Cortex of kidney (tissue), 1 donor: ENCODE data around the gene SERP2.
"Not testable (repeated sequence)": the region's sequence is repeated elsewhere in the genome, so short reads cannot be mapped to it uniquely, and the experiment has no call there.

Experiments
- DNase-seq: peaks from one replicate; lab custom pipeline; 2025; lab: John Stamatoyannopoulos, UW

SERP2 gene

DNA sequence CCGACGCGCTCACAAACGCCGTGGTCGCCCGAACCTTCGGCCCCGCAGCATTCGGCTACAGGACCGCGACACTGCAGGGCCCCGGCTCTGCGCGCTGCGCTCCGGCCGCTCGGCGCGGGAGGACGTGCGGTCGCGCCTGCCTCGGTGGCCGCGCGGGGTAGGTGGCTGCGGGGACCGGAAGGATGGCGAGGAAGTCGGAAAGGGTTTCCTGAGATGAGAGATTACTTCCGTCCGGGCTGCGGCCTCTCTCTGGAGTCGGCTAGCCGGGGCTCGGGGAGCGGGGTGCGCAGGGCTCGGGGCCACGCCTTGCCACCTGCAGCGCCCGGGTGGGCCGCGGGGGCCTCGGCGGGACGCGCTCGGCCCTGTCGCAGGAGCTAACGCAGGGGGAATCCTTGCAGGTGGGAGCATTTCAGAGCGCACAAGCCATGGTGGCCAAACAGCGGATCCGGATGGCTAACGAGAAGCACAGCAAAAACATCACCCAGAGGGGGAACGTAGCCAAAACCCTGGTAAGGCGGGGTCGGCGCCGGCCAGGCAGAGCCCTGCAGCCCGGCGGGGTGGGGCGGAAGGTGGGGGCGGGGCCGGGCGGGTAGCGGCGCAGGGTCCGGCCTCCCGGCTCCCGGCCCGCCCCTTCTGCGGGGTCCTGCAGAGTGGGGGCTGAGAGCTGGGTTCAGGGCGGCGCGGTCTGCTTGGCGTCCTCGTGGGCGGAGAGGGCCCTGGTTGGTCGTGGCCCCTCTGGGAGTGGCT, at the start of gene SERP2:
Gene SERP2, plus strand, starts transcription at position 224 of the 747 bp plus-strand sequence. Its CDS starts 202 bp downstream, at position 426.
- DNase-seq = no peak

GRCh38 chr13:44326961-44327360, 46.7 kb upstream of the SERP2 start:
- no peak for DNase-seq

DNA sequence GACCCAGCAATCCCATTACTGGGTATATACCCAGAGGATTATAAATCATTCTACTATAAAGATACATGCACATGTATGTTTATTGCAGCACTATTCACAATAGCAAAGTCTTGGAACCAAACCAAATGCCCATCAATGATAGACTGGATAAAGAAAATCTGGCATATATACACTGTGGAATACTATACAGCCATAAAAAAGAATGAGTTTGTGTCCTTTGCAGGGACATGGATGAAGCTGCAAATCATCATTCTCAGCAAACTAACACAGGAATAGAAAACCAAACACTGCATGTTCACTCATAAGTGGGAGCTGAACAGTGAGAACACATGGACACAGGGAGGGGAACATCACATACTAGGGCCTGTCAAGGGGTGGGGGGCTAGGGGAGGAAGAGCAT, 44.6 kb upstream of the SERP2 start:
- not testable (repeated sequence) for DNase-seq

GRCh38 chr13:44329909-44330545, 43.6 kb upstream of the SERP2 start:
- DNase-seq = no peak

- DNase-seq = no peak
Measured at GRCh38 chr13:44331446-44331845, 42.2 kb upstream of the SERP2 start.

GRCh38 chr13:44331912-44332851, 41.4 kb upstream of the SERP2 start:
- no peak for DNase-seq

DNA sequence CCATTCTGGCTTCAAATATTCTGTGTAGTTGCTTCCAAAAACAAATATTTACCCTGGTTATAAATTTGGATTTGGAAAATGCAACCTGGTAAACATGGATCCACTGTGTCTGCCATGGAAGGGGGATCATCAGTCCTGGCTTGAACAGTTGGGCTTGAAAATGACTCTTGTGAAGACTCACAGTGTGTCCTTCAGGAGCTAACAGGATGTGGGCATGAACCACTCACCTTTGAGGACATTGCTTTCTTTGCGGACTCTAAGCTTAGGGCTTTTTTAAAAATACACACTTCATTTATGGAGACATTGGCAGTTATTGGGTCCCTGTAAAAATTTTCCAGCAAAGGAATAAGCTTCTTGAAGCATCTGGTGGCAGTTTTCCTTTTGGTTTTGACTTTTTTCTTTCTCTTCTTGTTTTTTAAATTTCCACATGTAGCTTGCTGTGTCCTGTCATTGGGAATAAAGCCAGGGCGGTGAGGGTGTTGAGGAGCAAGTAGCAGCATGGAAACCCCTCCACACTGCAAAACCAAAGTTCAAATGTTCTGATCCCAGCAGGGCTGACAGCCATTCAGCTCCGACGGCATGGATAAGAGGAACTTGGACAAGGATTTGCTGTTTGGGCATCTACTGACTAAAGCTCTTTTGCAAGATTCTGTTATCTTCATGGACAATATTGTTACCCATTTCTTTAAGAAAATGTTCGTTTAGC, 39.5 kb upstream of the SERP2 start:
- DNase-seq = no peak

DNA sequence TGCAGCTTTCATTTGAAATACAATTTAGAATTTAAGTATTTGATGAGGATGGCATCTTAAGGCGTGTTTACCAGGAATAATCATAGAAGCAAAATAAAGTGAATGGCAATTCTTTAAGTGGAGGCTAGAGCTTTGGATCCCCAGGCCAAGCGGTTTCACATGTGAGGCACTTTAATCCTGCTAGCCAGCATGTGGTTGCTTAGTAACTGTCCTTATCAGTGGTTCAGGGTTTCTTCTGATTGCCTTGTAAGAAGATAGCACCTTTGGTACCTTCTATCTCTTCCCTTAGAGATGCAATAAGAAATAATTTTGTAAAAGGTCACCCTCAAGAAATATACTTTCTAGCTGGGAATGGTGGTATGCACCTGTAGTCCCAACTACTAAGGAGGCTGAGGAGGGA, 38.9 kb upstream of the SERP2 start:
- DNase-seq = no peak

DNA sequence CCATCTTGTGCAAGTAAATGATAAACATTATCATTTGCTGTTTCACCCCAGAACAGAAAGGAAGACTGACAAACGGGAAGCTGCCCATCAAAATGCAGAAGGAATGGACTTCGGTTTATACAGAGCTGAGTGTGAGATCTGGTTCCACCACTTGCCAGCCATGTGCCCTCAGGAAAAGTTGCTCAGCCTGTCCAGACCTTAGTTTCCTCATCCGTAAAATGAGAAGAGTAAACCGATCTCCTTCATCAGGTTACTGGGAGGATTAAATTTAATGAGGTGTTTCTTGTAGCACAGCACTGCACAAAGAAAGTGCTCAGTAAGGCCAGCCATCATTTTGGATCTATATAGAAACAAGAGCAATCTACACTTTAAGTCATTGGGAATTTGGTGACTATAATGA, 36.7 kb upstream of the SERP2 start:
- DNase-seq = no peak

GRCh38 chr13:44337581-44337980, 36.0 kb upstream of the SERP2 start:
- no peak for DNase-seq

- DNase-seq = no peak
Measured at GRCh38 chr13:44340508-44340907, 33.1 kb upstream of the SERP2 start.

- no peak for DNase-seq
Measured at GRCh38 chr13:44342741-44343140, 30.9 kb upstream of the SERP2 start.

GRCh38 chr13:44346534-44346933, 27.1 kb upstream of the SERP2 start:
- DNase-seq = no peak

DNA sequence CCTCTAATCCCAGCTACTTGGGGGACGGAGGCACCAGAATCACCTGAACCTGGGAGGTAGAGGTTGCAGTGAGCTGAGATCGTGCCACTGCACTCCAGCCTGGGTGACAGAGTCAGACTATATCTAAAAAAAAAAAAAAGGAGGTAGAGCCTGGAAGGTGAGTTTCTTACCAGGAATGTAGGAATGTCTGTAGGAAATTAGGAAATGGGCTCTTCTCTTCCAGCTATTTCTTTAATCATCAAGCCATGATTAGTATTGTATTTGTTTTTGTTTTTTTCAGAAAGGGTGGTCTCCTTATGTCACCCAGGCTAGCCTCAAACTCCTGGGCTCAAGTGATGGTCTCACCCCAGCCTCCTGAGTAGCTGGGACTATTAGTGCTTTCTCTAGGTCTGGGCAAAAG, 26.3 kb upstream of the SERP2 start:
- no peak for DNase-seq

DNA sequence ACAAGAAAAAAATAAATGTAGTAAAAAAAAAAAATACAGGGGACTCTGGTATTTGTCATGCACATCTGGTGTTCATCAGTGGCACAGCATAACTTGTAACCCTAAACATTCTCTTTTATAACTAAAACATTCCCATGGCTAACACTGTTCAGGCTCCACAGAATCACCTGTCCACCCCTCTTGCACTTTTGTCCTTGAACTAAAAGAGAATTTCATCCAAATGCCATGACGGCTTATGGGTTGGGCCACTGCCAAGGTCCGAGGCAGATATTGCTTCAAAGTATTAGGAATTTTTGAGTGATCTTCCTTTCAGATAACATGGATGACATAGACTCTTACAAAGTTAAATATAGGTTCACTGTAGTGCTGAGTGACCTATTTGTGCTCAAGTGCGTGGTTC, 25.7 kb upstream of the SERP2 start:
- no peak for DNase-seq

GRCh38 chr13:44350775-44351504, 22.7 kb upstream of the SERP2 start:
- DNase-seq = no peak

DNA sequence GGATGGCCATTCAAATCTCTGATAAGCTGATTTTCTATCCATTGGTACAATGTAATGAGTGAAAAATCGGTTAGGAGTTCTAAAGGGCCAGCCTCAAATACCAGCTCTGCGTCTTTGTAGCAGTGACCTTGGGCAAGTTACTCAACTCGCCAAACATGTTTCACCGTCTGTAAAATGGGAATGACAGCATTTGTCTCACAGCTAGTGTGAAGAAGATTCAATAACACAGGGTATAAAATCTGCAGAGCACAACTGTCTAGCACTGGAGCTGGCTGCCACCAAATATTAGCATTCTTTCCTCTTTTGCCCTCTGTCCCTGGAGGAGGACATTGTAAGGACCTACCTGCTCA, 22.1 kb upstream of the SERP2 start:
- DNase-seq = no peak

DNA sequence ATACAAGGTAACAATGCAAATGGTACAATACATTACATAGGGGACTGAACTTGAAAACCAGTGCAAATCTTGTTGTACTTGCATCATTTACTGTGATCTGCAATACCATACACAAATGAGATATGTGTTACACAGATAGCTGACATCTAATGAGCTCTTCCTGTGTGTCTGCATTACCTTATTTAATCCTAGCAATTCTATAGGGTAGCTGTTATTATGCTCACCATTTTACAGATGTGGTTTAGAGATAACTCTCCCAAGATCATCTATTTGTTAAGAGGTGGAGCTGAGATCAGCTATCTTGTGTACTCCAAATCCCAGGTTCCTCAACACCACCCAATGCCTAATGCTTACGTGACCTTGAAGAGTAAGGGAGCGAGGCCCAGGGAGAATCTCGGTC, 21.4 kb upstream of the SERP2 start:
- no peak for DNase-seq

- DNase-seq = no peak
Measured at GRCh38 chr13:44352671-44353070, 21.0 kb upstream of the SERP2 start.

- no peak for DNase-seq
Measured at GRCh38 chr13:44354331-44354730, 19.3 kb upstream of the SERP2 start.

DNA sequence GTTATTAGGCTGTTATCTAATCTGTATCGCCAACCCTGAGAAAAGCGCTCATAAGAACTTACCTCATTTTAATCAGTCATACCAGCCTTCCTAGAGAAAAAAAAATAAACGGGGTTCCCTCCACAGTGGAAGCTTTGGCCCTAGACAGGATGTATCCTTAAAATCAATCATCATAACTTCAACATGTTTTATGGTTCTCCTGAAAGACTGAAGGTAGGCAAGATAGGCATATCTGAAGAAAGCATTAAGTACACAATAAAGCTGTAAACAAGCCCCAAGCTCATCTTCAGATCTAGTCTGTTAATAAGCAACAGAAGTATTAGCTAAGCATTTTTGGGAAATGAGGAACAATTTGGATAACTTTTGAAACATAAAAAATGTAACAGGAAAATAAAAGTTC, 18.7 kb upstream of the SERP2 start:
- no peak for DNase-seq
